HG03135 (cell line): ENCODE data around the gene CDK14.
"Not testable (repeated sequence)": the region's sequence is repeated elsewhere in the genome, so short reads cannot be mapped to it uniquely, and the experiment has no call there.

ENCODE experiments used
- ATAC-seq: cut with Tn5 transposase; IDR thresholded peaks from one replicate; pipeline ENCODE4 v1.9.1; 2021; ENCODE audit warnings: mild to moderate bottlenecking, moderate library complexity; ENCODE audit not compliant: unreplicated experiment

The CDK14 gene

DNA sequence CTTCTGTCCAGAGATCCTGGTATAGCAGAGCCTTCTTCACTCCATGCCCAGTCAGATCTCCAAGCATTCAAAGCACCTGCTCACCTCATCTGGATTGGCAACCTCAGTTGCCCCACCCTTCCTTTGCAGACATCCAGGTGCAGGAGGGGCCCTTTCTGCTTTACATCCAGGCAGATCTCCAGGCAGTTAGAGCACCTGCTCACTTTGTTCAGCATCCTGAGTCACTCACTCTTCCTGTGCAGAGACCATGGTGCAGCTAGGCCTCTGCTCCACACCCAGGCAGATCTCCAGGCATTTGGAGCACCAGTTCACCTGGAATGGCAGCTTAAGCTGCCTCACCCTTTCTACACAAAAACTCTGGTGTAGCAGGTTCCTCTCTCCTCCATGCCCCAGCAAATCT is 153.1 kb downstream of the CDK14 start:
- no peak for ATAC-seq

DNA sequence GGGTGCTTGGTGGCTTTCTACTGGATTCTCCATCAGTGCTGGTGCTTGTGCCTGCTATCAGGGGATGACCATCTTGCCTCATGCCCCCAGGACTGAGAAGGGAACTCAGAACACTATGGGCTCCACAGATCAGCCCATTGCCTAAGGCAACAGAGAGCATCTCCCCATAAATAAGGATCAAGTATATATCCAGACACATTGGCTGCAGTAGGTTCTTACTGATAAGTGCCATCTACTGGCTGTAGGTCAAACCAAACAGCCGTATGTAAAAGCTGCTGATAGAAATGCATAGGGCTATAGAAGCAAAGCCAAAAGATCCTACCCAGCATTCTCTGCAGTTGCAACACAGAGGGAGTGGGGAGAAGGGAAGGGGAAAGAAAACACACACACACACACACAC is 153.7 kb downstream of the CDK14 start:
- ATAC-seq: no peak

DNA sequence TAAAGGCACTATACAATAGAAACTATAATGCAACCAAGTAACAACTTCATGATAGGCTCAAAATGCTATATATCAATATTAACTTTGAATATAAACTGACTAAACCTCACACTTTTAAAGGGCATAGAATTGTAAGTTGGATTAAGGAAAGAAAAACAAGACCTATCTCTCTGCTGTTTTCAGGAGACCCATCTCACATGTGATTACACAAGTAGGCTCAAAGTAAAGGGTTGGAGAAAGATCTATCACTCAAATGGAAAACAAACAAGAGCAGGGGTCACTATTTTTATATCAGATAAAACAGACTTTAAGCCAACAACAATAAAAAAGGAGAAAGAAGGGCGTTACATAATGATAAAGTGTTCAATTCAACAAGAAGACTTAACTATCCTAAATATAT is 155.5 kb downstream of the CDK14 start:
- no peak for ATAC-seq

DNA sequence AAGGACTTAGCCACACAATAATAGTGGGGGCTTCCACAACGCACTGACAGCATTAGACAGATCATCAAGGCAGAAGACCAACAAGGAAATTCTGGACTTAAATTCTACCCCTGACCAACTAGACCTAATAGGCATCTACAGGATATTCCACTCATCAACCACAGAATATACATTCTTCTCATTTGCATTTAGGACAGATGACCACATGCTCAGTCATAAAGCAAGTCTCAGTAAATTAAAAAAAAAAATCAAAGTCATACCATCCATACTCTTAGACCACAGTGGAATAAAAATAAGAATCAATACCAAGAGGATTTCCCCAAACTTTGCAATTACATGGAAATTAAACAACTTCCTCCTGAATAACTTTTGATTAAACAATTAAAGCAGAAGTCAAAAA is 155.9 kb downstream of the CDK14 start:
- ATAC-seq: no peak

DNA sequence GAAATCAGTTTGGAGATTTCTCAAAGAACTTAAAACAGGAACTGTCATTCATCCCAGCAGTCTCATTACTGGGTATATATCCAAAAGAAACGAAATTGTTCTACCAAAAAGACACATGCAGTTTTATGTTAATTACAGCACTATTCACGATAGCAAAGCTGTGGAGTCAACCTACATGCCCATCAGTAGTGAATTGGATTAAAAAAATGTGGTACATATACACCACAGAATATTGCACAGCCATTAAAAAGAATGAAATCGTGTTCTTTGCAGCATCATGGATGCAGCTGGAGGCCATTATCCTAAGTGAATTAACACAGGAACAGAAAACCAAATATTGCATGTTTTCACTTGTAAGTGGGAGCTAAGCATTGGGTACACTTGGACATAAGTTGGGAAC is 158.9 kb downstream of the CDK14 start:
- ATAC-seq: no peak

DNA sequence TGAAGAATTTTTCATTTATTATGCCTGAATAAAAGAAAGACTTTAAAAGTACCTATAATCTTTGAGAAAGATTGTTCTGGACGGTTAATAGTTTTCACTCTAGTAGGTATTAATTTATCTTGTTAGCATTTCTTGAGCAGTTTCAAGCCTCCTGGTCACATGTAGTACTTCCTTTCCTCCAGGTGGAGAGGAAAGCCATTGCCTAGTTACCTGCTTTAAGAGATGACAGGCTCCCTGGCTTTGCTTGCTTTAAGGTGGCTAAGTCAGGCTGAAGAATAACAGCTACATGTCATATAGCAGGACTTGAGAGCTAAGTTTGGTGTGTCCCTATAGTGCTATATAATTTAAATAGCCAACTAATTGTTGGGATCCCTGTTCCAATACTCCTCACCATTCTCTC is 160.2 kb downstream of the CDK14 start:
- ATAC-seq: no peak

DNA sequence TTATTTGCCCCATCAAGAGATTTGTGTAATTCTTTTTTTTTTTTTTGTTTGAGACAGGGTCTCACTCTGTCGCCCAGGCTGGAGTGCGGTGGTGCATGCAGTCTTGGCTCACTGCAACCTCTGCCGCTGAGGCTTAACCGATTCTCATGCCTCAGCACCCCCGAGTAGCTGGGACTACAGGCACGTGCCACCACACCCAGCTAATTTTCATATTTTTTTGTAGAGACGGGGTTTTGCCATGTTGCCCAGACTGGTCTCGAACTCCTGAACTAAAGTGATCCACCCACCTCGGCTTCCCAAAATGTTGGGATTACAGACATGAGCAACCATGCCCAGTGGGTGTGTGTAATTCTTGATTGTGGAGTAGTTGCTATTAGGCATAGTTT is 161.4 kb downstream of the CDK14 start:
- peak; percentile 67 for ATAC-seq

DNA sequence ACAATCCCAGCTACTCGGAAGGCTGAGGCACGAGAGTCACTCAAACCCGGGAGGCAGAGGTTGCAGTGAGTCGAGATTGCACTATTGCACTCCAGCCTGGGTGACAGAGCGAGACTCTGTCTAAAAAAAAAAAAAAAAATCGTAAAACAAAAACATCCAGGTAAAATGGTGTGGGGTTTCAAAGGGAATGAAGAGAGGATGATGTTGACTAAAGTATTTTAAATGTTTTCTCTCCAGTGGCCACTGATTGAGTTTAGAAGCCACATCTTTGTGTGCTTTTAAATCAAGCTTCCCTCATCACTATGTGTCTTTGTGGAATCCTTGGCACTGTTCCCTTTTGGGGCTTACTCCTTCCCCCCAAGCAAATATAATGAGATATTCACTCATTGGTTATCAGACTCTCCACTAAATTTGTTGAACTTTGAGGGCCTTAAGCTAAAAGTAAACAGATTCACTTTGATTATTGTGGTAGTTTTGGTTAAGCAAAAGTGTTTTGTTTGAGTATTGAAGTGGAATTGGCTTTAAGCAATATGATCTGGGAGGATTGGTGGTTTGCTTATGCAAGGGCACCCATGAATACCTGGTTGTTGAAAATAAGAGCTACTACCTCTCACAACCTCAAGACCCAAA is 162.9 kb downstream of the CDK14 start:
- no peak for ATAC-seq

DNA sequence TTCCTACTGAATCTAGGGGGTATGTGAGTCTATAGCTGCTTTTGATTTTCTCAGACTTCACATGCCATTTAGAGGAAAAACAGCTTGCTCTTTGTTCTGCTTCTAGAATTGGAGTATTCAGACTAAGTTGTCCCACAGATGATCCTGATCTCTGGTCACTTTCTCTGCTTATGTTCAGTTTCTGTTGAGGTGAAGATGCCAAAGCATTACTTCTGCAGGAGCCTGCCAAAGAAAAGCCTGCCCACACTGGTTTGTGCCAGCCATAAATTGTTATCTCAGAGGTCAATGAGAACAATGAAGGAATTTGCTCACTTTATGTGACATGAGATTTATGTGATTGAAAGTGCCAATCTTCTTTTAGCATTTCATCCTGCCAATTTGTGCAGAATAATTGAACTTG is 163.6 kb downstream of the CDK14 start:
- ATAC-seq: no peak

DNA sequence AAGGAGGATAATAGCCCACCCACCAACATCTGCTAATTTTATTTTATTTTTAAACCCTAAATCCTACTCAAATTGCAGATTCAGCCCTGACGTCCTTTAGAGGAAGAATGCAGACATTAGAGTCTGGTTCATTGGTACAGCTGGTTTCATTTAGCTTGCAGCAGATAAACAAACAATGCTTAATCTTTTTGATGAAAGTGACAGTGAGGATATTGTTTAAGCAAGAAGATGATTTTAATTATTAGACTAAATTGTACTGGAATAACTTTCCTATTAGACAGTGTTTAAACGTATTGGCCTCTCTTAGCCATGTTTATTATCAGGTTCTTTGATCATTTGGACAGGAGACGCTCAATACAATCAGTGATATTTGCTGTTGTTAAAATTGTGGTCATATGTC is 164.8 kb downstream of the CDK14 start:
- ATAC-seq: no peak

DNA sequence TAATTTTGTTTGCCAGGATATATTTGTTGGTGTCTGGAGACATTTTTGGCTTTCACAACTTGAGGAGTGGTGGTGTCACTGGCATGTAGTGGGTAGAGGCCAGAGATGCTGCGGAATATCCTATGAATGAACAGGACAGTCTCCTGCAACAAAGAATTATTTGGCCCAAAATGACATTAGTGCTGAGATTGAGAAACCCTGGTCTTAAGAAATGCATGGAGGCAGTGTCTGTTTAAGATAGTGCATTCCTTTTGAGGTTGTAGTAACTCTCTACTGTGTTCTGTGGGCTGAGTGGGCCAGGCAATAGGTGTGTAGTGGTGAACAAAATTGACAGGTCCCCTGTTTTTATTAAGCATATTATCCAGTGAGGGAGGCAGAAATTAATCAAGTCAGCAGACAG is 165.5 kb downstream of the CDK14 start:
- no peak for ATAC-seq

DNA sequence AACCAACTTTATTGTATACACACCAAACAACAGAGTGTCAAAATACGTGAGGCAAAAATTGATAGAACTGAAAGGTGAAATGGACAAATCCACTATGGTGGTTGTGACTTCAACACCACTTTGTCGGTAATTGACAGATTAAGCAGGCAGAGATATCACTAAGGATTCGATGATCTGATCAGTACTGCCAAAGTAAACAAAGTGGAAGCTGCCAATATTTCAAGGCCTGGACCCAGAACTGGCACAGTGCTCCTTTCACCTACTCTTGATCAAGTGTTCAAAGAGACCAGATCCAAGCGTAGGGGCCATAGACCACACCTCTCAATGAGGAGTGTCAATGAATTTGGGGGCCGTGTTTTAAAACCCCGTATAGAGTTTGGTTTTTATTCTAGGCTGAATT is 167.0 kb downstream of the CDK14 start:
- no peak for ATAC-seq

DNA sequence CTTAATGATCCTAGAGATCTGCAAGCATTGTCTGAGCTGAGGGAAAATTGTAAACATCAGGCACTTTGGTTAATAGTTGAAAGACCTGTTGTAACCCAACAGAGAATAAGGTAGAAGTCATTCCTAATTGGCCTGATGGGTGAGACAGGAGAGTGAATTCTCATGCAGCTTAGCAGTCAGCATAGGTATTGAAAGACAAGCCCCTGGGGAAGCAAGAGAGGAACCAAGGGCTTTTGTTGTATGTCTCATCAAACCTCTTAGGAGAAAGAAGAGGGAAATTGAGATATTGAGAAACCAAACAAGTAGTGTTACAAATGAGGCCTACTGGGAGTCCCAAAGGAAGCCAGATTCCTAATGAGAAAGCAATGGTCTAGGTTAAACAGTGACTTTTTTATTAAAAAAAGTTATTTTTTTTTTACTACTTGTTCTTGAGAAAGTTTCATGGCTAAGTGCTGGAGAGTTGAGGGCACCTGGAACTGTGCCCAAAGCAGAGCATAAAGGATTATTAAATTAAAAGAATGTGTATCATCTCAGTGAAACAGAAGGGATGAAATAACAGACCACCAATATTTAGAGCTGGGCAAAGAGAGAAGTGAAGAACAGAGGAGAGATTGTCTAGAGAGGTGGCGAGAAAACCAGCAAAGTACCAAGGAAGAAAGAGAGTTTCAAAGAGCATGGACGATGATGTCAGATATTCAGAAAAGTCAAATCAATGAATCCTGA is 168.9 kb downstream of the CDK14 start:
- ATAC-seq: no peak

DNA sequence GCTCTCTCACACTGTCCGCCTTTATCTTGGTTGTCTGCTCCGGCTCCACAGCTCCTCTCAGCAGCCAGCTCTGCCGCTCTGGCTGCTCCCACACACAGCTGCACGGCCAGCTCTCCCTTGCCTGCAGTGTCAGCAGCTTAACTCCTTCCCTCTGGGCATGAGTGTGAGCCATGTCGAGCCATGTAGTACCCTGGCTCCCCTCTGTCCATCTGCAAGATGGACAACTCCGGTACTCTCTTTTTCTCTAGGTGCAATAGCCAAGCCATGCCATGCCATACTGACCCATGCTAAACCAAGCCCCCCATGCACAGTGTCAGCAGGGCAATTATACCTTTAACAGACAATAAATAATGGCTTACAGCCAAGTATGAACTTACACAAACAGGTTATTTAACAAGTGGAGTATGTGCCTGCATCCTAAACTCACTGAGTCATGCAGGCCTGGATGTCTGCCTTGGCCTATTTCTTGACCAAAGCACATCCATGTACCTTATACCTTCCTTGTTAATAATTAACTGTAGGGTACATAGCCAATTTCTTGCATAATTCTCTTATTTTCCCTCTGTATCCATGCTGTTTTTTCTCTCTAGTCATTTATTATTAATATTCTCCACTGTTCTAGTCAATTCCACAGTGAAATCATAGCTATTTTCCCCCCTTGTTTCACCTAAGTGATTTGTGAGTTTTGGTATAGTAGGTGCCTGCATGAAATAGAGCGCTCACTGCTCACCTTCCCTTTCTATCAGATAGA is 170.9 kb downstream of the CDK14 start:
- no peak for ATAC-seq

DNA sequence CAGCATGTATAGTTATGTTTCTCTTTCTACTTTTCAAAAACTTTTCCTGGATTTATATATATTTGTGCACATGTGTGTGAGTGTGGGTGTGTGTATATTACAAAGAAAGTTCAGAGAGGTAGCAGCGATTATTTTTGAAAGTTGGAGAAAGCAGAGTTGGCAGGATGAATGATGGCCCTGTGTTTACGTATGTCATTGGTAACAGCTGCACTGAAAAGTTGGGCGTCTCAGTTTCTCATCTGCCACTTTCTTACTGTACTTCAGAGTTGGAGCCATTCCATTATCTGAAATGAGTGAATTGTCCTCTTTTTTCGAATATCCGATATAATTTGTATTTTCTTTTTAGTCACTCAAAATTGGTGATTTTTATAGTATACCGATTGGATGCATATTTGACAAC is 172.2 kb downstream of the CDK14 start:
- ATAC-seq: no peak

DNA sequence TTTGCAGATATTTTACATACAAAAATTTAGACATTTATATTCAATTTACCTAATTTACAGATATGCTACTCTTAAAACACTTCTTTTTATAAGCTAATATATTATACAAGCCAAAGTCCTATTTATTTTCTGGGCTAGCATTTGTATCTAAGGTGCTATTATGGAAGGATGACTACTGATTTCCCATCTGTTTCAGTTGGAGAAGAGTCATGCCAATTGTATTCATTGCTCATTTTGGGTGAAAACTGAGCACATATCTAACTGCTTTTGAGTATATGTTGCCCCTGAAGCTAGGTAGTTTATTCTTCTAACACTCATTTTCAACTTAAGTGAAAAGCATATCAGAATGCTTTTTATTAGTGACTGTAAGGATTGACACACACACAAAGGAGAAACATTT is 172.9 kb downstream of the CDK14 start:
- ATAC-seq: no peak

DNA sequence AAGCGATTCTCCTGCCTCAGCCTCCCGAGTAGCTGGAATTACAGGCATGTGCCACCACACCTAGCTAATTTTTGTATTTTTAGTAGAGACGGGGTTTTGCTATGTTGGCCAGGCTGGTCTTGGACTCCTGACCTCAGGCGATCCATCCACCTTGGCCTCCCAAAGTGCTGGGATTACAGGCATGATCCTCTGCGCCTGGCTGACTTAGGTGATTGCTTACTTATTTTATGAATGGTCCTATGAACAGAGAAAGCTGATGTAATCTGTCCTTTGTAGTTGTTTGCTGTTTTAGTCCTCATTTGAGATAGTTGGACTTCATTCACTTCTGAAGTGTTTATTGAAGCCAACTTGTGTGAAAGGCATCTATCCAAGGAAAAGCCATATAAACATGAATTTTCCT is 173.4 kb downstream of the CDK14 start:
- ATAC-seq: not testable (repeated sequence)

DNA sequence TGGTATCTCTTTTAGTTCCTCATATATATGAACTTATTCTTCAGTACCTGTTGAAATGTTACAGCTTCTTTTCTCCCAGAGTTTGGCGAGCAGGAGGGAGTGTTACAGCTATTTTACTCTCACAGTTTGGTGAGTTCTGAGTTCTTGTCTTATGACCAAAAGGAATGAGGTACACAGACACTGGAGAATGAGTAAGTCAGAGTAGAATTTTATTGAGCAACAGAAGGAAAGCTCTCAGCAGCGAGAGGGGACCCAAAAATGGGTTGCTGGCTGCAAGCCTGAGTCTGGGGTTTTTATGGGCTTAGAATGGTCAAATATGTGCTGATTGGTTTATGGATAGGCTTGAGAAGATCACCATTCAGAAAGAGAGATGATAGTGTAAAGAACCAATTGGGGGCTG is 175.2 kb downstream of the CDK14 start:
- no peak for ATAC-seq

DNA sequence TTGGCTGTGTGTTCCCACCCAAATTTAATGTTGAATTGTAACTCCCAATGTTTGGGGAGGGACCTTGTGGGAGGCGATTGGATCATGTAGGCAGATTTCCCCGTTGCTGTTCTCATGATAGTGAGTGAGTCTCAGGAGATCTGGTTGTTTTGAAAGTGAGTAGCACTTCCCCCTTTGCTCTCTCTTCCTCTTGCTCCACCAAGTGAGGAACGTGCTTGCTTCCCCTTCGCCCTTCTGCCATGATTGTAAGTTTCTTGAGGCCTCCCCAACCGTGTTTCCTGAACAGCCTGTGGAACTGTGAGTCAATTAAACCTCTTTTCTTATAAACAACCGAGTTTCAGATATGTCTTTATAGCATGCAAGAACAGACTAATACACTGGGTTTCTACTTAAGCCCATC is 176.3 kb downstream of the CDK14 start:
- ATAC-seq: no peak

DNA sequence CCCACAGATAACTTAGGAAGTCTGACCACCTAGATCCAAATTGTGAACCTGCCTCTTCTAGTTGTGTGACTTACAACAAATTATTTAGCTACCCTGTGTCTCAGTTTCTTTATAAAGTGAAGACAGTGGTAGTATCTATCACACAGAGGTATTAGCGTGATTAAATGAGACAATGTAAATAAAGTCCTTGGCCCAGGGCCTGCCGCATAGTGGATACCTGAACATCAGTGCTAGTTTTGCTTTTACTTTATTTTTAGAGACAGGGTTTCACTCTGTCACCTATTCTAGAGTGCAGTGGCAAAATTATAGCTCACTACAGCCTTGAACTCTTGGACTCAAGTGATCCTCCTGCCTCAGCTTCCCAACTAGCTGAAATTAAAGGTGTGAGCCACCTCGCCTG is 177.1 kb downstream of the CDK14 start:
- no peak for ATAC-seq

DNA sequence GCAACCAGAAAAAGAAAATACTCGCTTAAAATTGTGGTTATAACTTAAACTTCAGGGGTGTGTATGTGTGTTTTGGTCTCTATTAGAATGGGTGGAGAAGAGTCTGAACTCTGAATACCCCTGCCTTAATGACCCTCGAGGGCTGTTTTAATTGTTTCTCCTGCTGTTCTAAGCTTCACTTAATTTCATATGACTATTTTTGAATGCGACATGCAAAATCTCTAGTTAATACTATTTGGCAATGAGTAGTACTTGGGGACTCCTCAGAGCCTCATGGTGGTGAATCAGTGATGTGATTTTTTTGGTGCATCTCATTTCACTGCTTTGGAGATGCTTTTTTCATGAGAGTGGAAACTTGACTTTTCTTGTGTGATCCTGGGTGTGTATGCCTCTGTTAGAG is 178.6 kb downstream of the CDK14 start:
- ATAC-seq: no peak

DNA sequence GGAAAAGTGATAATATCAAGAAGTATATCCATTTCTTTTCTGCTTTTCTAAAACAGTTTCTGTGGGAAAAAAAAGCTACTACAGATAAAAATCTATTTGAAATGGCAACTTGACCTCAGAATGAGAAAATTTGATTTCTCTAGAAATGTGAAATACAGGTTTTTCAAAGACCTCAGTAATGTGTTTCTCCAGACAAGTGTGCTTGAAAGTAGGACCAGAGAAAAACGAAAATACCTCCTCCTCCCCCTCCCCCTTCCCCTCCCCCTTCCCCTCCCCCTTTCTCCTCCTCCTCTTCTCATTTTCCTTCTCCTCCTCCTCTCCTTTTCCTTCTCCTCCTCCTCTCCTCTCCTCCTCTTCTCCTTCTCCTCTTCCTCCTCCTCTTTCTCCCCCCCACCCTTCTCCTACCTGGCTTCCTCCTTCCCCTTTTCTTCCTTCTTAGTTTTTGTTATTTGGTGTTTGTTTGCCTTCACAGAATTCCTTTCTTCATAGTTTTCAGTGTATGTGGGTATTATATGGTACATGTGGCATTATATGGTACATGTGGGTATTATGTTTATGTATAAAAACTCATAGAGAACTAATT is 179.4 kb downstream of the CDK14 start:
- ATAC-seq: no peak
